NCI-H128 (cell line): ENCODE data around the gene TMEM238.

ENCODE experiments used
- DNase-seq: peaks from one replicate; lab custom pipeline; 2025; ENCODE audit not compliant: unreplicated experiment; lab: John Stamatoyannopoulos, UW

The TMEM238 gene

DNA sequence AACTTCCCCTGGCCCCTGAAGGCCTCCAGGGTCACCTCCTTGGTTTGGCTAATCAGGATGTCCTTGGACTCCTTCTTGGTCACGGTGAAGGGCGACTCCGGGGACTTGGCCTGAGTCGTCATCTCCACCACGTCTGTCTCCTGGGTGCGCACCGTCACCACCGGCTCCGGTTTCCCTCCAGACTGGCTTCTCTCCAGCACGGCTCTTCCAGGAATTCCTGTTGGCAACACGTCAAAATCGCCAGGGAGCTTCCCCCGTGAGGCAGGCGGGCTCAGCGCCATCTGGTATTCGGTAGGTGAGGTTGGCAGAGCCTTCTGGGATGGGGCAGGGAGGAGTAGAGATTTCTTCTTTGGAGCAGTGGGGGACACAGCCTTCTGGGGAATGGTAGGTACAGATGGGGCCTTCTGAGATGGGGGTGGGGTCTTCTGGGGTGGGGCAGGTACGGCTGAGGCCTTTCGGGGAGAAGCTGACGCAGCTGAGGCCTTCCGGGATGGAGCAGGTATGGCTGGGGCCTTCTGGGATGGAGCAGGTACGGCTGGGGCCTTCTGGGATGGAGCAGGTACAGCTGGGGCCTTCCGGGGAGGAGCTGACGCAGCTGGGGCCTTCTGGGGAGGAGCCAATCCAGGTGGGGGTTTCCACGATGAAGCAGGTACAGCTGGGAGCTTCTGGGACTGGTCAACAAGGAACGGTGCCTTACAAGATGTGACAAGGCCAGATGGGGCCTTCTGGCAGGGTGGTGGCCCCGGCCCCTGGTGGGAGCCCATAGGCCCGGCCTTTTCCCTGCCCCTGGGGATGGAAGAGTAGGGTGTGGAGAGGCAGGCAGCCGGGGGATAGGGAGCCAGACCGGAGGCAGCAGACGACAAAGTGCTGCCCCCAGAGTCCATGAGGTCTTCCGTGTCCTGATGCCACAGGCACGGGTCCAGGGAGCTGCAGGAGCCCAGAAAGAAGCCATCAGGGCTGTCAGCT, 24.9 kb downstream of the TMEM238 start:
- no peak for DNase-seq

DNA sequence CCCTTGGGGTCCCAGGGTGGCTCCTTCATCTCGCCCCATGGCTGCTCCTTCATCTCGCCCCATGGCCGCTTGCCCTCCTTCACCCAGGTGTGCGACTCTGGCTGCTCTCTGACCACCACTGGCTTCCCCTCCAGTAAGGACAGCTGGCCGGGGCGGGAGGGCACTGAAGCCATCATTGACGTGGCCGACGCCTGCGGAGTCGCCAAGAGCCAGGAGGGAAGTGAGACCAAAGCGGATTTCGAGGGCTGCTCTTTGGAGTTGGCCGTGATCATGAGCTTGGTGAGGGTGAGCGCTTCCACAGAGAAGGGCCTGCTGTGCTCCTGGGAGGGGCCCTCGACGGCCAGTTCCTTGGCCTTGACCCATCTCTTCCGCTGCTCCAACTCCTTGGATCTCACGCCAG, 25.6 kb downstream of the TMEM238 start:
- no peak for DNase-seq

DNA sequence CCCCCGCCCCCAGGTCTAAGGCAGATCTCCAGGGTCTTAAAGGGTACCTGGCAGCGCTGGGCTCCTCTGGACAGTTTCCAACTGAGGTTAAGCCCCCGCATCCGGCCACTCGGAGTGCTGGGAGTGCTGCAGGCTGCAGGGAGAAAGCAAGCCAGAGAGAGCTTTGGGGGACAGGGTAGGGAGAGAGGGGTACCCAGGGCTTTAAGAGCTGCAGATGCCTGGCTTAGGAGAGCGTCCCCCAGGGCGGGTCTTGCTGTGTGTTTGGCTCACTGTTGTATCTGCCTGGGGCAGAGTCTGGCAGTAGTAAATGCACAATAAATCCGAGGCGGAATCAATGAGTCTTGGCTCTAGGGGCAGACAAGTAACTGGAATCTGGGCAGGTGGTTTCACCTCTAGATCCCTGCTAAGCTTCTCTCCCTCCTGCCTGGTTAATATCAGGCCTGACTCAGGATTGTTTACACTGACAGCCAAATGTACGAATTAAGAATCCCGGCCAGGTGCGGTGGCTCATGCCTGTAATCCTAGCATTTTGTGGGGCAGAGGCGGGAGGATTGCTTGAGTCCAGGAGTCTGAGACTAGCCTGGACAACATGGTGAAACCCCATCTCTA, 28.8 kb downstream of the TMEM238 start:
- no peak for DNase-seq

DNA sequence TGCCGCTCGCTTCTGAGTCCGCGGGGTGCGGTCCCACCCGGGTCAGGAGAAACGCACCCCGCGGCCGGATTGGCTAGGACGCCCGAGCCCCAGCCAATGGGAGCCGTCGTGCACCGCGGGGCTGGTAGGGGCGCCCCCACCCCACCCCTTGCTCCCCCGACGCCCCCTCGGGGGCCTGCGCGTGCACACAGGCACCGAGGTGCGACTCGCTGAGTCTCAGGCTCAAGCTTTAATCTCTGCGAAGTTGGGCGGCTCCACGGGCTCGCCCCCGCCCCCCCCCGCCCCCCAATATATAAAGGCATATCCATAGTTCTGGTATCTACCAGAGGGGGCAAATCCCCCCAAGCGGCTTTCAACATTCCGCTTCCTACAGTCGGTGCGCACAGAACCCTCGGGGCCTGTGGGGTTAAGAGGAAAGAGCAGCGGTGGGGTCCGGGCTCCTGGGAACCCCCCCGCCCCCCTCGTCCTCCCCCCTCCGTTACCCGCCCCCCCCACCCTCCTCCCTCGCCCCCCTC, 29.3 kb downstream of the TMEM238 start, which contains the start of gene COX6B2:
Gene COX6B2 (minus strand): TSS at position 22 of the 515 bp plus-strand sequence. CDS start 198 bp downstream, outside the sequence.
- DNase-seq = no peak

DNA sequence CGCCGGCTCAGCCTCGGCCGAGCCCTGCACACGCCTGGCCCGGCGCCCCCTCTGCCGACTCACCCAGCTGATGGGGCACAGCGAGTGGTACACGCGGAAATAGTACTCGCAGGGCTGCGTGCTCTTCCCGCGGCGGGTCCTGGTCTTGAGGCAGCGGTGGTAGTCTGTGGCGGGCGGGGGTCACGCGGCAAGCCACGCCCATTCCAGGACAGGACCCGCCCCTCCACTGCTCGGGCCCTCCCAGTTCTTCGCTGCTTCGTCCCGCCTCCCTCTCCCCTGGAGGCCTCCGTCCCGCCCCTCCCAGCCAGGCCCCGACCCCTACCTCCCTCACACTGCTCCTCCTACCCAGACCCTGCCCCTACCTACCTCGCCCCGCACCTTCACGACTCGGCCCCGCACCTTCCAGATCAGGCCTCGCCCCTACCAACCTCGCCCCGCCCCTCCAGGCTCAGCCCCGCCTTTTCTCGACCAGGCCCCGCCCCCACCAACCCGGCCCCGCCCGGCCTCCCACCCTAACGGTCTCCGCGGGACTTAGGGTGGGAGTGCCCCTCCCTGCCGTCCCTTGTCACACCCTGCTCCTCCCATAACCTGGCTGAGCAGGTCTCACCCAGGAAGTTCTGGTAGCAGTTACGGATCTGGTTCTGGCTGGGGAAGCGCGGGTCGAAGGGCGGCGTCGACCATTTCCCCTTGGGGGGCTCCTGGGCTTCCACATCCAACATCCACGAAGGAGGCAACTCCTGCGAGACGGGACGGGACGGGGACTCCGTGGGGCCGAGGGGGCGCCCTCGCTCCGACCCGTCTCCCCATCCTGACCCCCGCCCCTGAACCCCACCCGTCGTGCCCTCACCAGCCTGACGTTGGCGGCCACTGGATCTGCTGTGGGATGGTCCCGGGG, 30.0 kb downstream of the TMEM238 start:
- DNase-seq = no peak

DNA sequence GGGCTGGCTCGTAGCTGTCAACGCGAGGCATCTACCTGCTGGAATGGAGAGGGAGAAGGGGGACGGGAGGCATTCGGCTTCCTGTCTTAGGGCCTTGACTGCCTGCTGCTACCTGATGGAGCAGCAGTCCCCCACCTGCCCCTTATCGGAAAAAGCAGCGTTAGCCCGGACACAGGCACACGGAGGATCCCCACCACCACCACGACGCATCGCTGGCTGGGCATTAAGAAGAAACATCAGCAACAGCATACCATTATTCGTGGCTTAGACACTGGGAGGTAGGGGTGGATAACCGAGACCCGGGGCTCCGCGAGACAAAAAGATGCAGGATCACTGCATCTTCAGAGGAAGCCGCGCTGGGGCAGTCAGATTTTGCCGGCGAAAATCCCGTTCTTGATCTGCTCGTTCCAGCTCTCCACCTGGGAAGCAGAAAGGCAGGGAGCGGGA, 30.7 kb downstream of the TMEM238 start:
- DNase-seq = no peak

DNA sequence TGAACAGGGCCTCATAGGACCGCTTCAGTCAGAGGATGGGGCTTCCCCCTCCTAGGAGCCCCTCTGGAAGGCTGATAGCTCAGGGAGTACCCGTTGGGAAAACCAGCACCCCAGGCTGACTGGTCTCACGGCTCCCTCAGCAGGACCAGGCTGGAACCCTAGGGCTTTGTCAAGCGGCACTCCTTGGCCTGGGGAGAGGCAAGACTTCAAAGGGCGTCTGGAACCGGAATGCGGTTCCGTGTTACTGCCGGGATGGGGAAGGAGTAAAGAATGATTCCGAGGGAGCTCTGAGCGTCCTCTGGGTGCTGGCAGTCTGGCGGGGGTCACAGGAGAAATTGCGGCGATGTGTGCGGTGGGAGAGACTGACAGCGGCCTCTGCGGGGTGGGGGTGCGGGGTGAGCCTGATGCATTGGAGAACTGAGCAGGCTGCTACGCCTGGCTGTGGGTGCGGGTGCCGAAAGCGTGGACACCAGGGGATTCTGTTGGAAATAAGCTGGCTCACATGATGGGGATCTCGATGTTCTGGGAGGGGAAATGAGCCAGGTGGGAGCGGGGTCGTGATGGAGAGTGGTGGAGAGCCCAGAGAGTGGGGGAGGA, 31.4 kb downstream of the TMEM238 start:
- DNase-seq = no peak

DNA sequence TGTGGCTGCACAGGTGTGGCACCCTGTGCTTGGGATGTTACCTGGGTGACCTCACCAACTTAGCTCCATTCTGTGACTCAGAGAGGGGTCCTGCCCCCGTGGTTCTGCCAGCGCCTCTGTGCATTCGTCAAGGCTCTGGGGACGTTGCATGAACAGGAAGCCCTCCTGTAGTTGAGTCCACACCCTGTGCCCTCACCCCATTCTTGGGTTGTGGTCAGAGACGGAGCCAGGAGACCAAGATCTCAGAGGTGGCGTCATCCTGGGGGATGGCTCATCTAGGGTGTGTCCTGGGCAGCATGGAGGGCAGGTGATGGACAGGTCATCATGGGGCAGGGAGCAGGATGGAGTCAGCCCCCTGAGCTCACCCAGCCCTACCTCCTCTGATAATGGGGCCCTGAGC, 32.1 kb downstream of the TMEM238 start:
- no peak for DNase-seq

DNA sequence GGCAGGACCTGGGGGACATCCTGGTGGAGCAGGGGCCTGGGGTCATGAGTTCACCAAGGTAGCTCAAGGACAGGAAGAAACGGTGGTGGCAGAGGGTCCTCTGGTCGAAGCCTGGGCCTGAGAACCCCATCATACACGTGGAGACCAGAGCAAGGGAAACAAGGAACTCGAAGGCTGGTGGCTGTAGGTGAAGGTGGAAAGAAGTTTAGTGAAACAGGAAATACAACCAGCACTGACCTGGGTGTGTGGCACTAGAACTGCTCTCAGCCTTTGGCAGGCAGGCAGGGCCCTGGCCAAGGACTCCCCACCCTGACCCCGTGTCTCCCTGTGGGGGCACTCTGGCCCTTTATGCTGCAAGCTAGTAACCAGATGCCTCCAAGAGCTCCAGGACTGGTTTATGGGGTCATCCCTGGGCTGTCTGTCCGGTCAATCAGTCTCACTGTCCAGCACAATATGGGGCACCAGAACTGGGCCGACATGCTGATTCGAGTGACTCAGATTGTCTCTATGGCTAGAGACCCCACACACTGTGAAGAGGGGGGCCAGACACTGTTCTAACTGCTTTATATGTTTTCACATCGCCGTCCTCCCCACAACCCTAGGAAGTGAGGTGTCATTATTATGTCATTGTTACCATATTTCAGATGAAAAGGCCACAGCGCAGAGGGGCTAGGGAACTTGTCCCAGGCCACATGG, 33.3 kb downstream of the TMEM238 start:
- no peak for DNase-seq

DNA sequence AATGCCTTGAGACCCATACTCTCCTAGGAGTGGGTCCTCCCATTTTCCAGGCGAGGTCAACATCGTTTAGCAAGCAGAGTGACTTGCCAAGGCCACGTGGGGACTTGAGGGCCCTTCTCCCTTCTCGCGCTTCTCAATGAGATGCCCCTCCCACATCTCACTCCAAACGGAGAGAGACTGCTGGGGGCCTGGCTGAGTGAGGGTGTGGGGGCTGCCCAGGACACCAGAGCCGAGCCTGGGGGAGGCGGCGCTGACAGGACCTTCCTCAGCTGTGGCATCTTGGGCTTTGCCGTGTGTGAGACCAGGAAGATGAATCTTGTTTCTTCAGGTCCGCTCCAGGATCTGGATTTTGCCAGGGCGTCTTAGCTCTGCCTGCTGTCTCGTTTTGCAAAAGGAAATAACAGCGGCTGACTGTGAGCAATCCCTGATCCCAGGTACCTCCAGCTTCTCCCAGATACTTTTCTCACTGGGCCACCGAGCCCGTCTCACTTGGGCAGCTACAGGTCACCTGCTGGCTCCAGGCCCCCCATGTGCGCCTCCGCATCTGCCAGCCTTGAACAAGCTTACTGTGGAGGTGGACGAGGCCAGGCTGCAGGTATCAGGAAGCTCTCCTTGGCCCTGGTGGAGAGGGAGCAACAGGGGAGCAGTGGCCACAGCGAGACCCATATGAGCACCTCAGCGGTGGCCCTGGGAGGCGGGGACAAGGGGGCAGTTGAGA, 35.6 kb downstream of the TMEM238 start:
- DNase-seq = no peak

DNA sequence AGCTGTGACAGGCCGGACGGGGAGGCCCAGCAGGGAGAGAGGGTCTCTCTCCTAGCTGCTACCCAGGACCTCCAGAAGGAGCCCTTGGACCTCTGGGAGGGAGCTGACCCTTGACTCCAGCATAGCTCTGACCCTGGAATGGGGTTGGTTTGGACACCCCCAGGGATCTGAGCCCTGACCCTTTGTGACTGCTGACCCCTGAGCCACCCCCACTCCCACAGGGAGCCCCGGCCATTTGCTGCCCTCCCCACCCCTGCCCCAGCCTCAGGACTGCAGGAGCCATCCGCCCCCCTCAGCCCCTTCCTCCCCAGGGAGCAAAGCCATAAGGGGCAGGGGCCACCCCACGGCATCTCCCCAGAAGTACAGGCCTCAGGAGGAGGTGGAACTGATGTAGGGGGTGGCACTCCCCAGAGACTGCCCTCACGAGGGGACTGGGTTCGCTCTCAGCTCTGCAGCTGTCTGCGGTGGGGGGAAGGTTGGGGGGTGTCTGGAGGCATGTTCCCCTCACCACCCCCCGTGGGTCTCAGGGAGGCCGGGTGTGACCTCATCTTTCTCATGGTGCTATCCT, 36.6 kb downstream of the TMEM238 start:
- no peak for DNase-seq

DNA sequence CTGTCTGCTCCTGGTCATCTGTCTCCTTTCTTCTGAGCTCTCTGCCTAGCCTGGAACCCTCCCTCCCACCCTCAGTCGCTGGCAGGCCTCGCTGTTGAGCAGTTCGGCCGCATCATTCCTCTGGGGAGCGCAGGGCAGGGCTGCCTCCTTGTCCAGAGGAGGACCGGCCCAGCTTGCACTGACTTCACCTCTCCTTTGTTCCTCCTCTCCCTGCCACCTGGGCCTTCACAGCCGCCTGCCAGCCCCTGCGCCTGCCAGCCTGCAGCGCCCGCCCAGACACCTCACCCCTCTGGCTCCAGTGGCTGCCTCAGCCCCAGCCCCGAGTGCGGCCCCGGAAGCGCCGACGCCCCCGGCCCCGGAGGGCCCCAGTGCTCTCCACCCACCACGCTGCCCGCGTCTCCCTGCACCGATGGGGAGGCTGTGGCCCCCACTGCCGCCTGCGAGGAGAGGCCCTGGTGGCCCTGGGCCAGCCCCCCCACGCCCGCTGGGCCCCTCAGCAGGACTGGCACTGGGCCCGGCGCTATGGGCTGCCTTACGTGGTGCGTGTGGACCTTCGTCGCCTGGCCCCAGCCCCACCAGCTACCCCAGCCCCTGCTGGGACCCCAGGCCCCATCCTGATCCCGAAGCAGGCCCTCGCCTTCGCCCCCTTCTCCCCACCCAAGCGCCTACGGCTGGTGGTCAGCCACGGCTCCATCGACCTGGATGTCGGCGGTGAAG, 37.2 kb downstream of the TMEM238 start:
- DNase-seq = no peak

DNA sequence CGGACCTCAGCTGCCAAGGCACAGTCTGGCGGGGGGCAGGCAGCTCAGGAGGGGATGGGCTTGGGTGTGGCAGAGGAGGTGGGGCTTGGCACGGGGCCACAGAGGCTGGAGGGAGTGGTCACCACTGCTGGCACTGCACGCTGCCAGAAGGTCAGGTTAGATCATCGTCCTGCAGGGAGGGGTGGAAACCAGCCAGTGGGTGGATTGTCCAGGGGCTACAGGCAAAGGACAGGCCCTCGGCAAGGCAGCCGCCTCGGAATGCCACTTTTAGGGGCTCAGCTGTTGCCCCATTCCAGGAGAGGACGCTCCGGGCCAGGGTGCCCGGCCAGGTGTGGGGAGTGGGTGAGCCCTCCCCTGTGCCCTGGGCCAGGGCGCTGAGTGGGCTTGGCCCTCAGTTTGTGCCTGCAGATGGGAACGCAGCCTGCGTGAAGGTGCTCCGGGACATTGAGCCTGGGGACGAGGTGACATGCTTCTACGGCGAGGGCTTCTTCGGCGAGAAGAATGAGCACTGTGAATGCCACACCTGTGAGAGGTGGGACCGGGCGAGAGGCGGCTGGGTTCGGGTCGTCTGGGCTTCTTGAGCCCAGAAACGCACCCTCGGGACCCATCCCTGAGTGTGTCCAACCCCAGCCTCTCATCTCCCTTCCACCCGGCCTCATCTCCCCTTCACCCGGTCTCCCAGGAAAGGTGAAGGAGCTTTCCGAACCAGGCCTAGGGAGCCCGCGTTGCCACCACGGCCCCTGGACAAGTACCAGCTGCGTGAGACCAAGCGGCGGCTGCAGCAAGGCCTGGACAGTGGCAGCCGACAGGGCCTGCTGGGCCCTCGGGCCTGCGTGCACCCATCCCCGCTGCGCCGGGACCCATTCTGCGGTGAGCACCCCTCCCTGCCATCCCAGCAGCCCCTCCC, 38.0 kb downstream of the TMEM238 start:
- DNase-seq = no peak

DNA sequence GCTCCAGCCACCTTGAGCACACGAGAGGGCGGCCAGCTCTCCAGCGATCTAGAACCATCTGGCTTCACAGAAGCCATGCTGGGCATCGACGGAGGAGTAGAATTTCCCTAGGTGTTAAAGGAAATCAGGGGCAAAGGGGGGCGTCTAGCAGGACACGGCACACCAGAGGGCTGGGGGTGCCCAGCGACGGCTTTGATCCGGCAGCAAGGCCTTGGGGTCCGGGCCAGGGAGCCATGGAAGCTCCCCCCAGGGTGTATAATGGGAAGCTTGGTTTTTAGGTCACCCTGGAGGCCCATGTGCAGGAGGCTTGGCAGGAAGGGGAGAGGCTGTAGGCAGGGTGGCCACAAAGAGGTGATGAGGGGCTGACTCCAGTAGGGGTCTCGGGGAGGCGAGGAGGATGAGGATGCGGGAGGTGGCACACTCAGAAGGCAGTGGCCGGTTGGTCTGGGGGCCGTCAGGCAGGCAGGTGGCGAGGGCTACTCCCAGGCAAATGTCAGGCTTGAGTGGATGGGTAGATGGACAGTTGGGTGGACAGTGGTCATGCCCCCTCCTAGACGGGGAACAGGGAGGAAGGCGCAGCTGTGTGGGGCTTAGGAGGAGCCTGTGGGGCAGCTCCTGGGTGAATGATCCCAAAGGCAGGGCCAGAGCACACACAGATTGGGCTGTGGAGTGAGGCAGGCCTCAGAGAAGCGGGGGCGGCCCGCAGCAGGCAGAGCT, 38.8 kb downstream of the TMEM238 start:
- DNase-seq = no peak

DNA sequence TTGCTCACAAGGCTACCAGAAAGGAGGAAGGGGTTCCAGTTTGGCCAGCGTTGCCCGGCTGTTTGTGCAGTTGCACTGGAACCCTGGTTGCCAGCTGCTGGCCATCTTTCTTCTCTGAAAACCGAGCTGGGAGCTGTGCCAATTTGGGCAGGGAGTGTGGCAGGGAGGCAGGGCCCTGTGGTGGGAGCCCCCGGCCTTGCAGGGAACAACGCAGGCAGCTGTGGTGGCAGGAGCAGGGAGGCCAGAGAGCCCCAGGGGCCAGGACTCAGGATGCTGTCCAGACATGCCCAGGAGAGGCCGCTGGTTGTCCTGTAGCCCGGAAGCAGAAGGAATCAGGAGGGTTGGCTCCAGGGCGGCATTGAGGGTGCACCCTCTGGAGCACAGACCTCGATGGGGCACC, 39.6 kb downstream of the TMEM238 start:
- no peak for DNase-seq

DNA sequence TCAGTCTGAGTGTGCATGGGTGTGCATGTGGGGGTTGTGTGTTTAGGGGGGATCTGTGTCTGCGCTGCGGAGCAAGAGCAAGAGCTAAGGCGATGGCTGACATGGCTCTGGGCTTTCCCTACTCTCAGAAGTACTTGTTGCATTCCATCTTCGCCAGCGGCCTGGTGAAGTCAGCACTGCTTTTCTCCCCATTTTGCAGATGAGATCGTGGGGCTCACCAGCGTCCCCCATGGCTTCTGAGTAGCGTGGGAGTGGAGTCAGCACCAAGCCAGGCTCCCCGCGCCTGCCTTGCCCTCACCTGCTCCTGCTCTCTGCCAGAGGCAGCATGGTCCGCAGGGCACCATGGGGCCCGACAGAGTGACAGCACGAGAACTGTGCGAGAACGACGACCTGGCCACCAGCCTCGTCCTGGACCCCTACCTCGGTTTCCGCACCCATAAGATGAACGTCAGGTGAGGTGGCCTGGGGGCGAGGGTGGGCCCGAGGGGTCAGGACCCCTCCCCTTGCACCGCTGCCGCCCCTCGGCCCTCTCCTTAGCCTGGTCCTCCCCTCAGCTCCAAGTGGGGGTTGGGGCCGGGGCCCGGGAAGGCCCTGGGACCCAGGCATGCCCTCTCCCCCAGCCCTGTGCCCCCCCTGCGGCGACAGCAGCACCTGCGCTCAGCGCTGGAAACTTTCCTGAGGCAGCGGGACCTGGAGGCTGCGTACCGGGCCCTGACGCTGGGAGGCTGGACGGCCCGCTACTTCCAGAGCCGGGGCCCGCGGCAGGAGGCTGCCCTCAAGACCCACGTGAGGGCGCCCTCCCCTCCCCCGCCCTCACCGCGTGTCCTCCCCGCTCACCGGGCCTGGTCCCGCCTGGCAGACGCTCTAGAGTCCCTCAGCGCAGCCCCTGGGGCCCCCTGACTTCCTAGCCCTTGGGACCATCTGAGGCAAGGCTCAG, 42.2 kb downstream of the TMEM238 start:
- no peak for DNase-seq
